CD14-positive monocyte (primary cell): ENCODE data around the gene HARBI1. TPM values are rescaled to one million over a fixed set of nuclear protein-coding genes. Genes with fewer than 3 reads are reported as not detected.

ENCODE experiments used
- DNase-seq, 3 donors: peaks; one replicate each; pipeline ENCODE4 v3.0.0-alpha.2; 2011 to 2022
- H2AFZ ChIP-seq: 2 replicates; pipeline ENCODE4 v1.6.0; 2012; ENCODE audit warnings: mild to moderate bottlenecking, low read depth, low read length, inconsistent platforms; ENCODE audit not compliant: insufficient read depth, poor library complexity, severe bottlenecking
- H3K27ac ChIP-seq, 2 donors: 1 replicate in 1 of 2; 2 replicates in 1 of 2; pipeline ENCODE4 v1.5.1; 2012 to 2013; ENCODE audit warnings: low read length in 2 of 2, control low read depth in 1 of 2, inconsistent platforms in 1 of 2, low read depth in 1 of 2, mild to moderate bottlenecking in 1 of 2
- H3K27me3 ChIP-seq, 2 donors: one replicate each; pipeline versions ENCODE4 v1.6.0 to v1.6.1; 2011 to 2013; ENCODE audit warnings: low read length in 2 of 2; ENCODE audit not compliant: control insufficient read depth in 2 of 2, insufficient read depth in 2 of 2
- H3K36me3 ChIP-seq, 2 donors: replicated peaks in 1 of 2; 1 replicate in 1 of 2; 2 replicates in 1 of 2; pipeline versions ENCODE4 v1.5.1 to v1.6.1; 2012 to 2013; ENCODE audit warnings: low read length in 2 of 2, control low read depth in 1 of 2, inconsistent platforms in 1 of 2, mild to moderate bottlenecking in 1 of 2; ENCODE audit not compliant: insufficient read depth in 2 of 2, control insufficient read depth in 1 of 2
- H3K4me1 ChIP-seq, 2 donors: 1 replicate in 1 of 2; 2 replicates in 1 of 2; pipeline versions ENCODE4 v1.5.1 to v1.6.1; 2012 to 2013; ENCODE audit warnings: low read length in 2 of 2, control low read depth in 1 of 2, inconsistent platforms in 1 of 2, mild to moderate bottlenecking in 1 of 2, moderate library complexity in 1 of 2; ENCODE audit not compliant: insufficient read depth in 2 of 2, control insufficient read depth in 1 of 2
- H3K4me2 ChIP-seq: replicated peaks from 2 replicates; pipeline ENCODE3; 2012; ENCODE audit warnings: low read length, moderate library complexity, mild to moderate bottlenecking; ENCODE audit not compliant: poor library complexity, severe bottlenecking; ENCODE audit errors: extremely low read depth
- H3K4me3 ChIP-seq, 3 experiments: fragments of 200-600 bp in 1 of 3; sonication (generic) in 1 of 3; replicated peaks in 1 of 3; 1 replicate in 2 of 3; 2 replicates in 1 of 3; pipeline ENCODE4 v1.5.1; 2011 to 2013; ENCODE audit warnings: low read length in 3 of 3, mild to moderate bottlenecking in 3 of 3, control low read depth in 2 of 3, low read depth in 2 of 3, inconsistent platforms in 1 of 3, moderate library complexity in 1 of 3
- H3K79me2 ChIP-seq: 2 replicates; pipeline ENCODE4 v1.6.0; 2012; ENCODE audit warnings: mild to moderate bottlenecking, control low read depth, inconsistent platforms, low read length, moderate library complexity; ENCODE audit not compliant: insufficient read depth
- H3K9ac ChIP-seq: 2 replicates; pipeline ENCODE4 v1.6.0; 2017; ENCODE audit warnings: low read length, mild to moderate bottlenecking; ENCODE audit not compliant: insufficient read depth, poor library complexity, severe bottlenecking
- H3K9me3 ChIP-seq, 2 donors: replicated peaks in 1 of 2; 1 replicate in 1 of 2; 2 replicates in 1 of 2; pipeline versions ENCODE4 v1.5.1 to v1.6.1; 2012 to 2013; ENCODE audit warnings: low read length in 2 of 2, control low read depth in 1 of 2; ENCODE audit not compliant: control insufficient read depth in 1 of 2, insufficient read depth in 1 of 2
- H4K20me1 ChIP-seq: 2 replicates; pipeline ENCODE4 v1.6.0; 2012; ENCODE audit warnings: mild to moderate bottlenecking, low read length, control low read depth, moderate library complexity; ENCODE audit not compliant: insufficient read depth
- H3K27ac Mint-ChIP-seq, 7 donors: one replicate each; pipeline ENCODE4 v1.8.0; 2020; ENCODE audit warnings: mild to moderate bottlenecking in 7 of 7, mixed read lengths in 7 of 7, moderate library complexity in 6 of 7, inconsistent platforms in 2 of 7
- H3K27me3 Mint-ChIP-seq, 3 donors: one replicate each; pipeline ENCODE4 v1.8.0; 2021 to 2022; ENCODE audit warnings: low read depth in 3 of 3, mild to moderate bottlenecking in 3 of 3, mixed read lengths in 3 of 3, moderate library complexity in 3 of 3, inconsistent platforms in 1 of 3
- H3K36me3 Mint-ChIP-seq, 2 donors: one replicate each; pipeline ENCODE4 v1.8.0; 2020; ENCODE audit warnings: mixed read lengths in 2 of 2, inconsistent platforms in 1 of 2, mild to moderate bottlenecking in 1 of 2
- H3K4me1 Mint-ChIP-seq: one replicate; pipeline ENCODE4 v1.8.0; 2020; ENCODE audit warnings: mild to moderate bottlenecking, mixed read lengths
- H3K4me3 Mint-ChIP-seq, 2 donors: one replicate each; pipeline ENCODE4 v1.8.0; 2020; ENCODE audit warnings: mild to moderate bottlenecking in 2 of 2, mixed read lengths in 2 of 2, moderate library complexity in 1 of 2
- H3K9me3 Mint-ChIP-seq, 7 donors: one replicate each; pipeline ENCODE4 v1.8.0; 2020 to 2022; ENCODE audit warnings: mixed read lengths in 7 of 7, mild to moderate bottlenecking in 6 of 7, moderate library complexity in 6 of 7, inconsistent platforms in 2 of 7
- WGBS: methylation state at CpG from one replicate; pipeline ENCODE4 v1.1.5; 2013; ENCODE audit warnings: missing lambda C conversion rate; ENCODE audit not compliant: insufficient coverage; 5-methylcytosine and 5-hydroxymethylcytosine counted together
- intact Hi-C, 2 donors: fragments of 100-400 bp; cut with micrococcal nuclease; formaldehyde crosslinking; loops; one replicate each; pipeline versions ENCODE4 v1.15.0 to v1.15.1; 2023
- polyA plus RNA-seq, 3 donors: library from polyadenylated mRNA; depleted of rRNA in 1 of 3; unstranded in 2 of 3; stranded (reverse) in 1 of 3; fragments of 300-500 nt in 2 of 3; fragments of >200 nt in 1 of 3; fragmentation: Illumina TruSeq in 2 of 3; gene quantifications; 1 replicate in 2 of 3; 2 replicates in 1 of 3; pipeline ENCODE4 v1.2.3, GENCODE V29; 2012 to 2021
- TF ChIP-seq, protein P1 (sequence below): fragments of 200-600 bp; IDR thresholded peaks from one replicate; pipeline ENCODE4 v1.8.0; 2022; ENCODE audit warnings: antibody characterized with exemption, mild to moderate bottlenecking

HARBI1 gene
- polyA plus RNA-seq, 3 donors: 2.1 to 4.4 (median 2.1) TPM

DNA sequence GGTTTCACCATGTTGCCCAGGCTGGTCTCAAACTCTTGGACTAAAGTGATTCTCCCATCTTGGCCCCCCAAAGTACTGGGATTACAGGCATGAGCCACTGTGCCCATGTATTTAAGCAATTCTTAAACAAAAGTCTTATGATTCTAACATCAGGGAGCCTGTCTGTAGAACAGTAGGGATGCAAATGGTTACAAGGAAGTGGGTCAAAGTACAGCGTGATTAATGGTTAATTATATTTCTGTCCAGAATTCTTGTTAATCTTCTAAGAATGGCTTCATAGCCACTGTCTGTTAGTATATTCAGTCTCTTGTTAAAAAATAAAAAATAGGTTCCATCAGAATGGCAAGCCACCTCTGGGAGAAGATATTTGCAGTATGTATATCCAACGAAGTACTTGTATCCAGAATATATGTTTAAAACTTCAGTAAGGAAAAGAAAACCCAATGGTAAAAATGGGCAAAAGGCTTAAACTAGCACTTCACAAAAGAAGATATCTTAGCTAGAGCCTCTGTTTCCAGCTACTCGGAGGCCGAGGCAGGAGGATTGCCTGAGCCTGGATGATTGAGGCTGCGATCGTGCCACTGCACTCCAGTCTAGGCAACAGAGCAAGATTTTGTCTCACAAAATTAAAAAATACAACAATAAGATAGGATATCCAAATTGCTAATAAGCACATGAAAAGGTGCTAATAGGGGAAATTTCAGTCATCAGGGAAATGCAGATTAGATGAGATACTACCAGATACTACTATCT is 23.2 kb upstream of the HARBI1 start:
- peaks cover 58 to 85% of the 10 kb centered on the region in 2 donors for H3K36me3 Mint-ChIP-seq
- peaks cover 0 to 2% (median 0%) of the 10 kb centered on the region in 3 donors for H3K27me3 Mint-ChIP-seq
- Histone ChIP-seq H3K4me2 (no peak overlapping the region), H3K9me3 (no peaks in the 10 kb centered on the region), H4K20me1 (peaks cover 57% of the 10 kb centered on the region), H3K4me3 (no peak overlapping the region), H3K36me3 (peaks cover 36 to 92% of the 10 kb centered on the region in 2 donors), H3K27me3 (no peaks in the 10 kb centered on the region), H3K4me1 (no peaks in the 10 kb centered on the region), H3K27ac (no peak overlapping the region), H2AFZ (no peak overlapping the region), H3K9ac (no peak overlapping the region), H3K79me2 (peaks cover 44% of the 10 kb centered on the region)
- TF ChIP-seq, protein P1, sequence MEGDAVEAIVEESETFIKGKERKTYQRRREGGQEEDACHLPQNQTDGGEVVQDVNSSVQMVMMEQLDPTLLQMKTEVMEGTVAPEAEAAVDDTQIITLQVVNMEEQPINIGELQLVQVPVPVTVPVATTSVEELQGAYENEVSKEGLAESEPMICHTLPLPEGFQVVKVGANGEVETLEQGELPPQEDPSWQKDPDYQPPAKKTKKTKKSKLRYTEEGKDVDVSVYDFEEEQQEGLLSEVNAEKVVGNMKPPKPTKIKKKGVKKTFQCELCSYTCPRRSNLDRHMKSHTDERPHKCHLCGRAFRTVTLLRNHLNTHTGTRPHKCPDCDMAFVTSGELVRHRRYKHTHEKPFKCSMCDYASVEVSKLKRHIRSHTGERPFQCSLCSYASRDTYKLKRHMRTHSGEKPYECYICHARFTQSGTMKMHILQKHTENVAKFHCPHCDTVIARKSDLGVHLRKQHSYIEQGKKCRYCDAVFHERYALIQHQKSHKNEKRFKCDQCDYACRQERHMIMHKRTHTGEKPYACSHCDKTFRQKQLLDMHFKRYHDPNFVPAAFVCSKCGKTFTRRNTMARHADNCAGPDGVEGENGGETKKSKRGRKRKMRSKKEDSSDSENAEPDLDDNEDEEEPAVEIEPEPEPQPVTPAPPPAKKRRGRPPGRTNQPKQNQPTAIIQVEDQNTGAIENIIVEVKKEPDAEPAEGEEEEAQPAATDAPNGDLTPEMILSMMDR: no peak
- H3K4me1 Mint-ChIP-seq: peaks cover 9% of the 10 kb centered on the region
- H3K4me3 Mint-ChIP-seq: no peak overlapping the region
- WGBS: 97% methylated on average over 3 of the region's 6 CpGs
- H3K9me3 Mint-ChIP-seq: peaks cover 0 to 6% (median 3%) of the 10 kb centered on the region in 7 donors
- DNase-seq: no peak
- no peak overlapping the region for H3K27ac Mint-ChIP-seq
- intact Hi-C loops: no loop called here

DNA sequence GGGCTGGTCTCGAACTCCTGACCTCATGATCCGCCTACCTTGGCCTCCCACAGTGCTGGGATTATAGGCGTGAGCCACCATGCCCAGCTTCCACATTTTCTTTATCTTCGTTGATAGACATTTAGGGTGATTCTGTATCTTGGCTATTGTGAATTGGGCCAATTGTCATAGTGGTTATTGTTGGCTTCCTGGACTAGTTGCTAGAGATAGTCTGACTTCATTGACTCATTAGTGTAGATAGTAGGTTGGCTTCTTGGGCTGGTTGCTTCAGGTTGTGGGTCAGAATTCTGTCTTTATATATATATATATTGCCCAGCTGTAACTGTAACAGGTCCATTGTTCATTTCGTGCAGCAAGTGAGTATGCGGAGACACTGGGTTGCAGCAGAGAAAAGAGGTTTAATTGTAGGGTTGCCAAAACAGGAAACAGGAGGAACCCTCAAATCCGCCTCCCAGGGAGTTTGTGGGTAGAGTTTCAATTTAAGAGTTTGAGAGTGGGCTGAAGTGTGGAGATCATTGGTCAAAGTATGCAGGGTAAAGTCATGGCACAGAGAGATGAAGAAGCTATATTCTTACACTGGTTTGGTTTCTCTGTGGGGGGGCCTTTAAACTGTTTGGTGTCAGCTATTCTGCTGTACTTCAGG is 22.3 kb upstream of the HARBI1 start:
- Mint-ChIP-seq H3K36me3 (peaks cover 50 to 80% of the 10 kb centered on the region in 2 donors), H3K27me3 (peaks cover 0 to 2% (median 0%) of the 10 kb centered on the region in 3 donors), H3K4me3 (no peak overlapping the region), H3K9me3 (peaks cover 0 to 6% (median 3%) of the 10 kb centered on the region in 7 donors), H3K27ac (peak overlapping the region in 2 of 7 donors; percentile 26 to 80), H3K4me1 (peaks cover 9% of the 10 kb centered on the region)
- no peaks in the 10 kb centered on the region for H3K4me1 ChIP-seq
- 64% methylated on average over 2 of the region's 7 CpGs for WGBS
- no peak overlapping the region for H3K4me3 ChIP-seq
- no peak overlapping the region for H3K4me2 ChIP-seq
- no peaks in the 10 kb centered on the region for H3K9me3 ChIP-seq
- peaks cover 30 to 89% of the 10 kb centered on the region in 2 donors for H3K36me3 ChIP-seq
- no peak overlapping the region for H3K27ac ChIP-seq
- no peak for DNase-seq
- H3K79me2 ChIP-seq: peaks cover 45% of the 10 kb centered on the region
- intact Hi-C loops: no loop called here
- TF ChIP-seq, protein P1: no peak
- H4K20me1 ChIP-seq: peaks cover 57% of the 10 kb centered on the region
- no peak overlapping the region for H3K9ac ChIP-seq
- no peak overlapping the region for H2AFZ ChIP-seq
- H3K27me3 ChIP-seq: no peaks in the 10 kb centered on the region
